ENCODE data around the gene FLAD1.

FLAD1 gene

DNA sequence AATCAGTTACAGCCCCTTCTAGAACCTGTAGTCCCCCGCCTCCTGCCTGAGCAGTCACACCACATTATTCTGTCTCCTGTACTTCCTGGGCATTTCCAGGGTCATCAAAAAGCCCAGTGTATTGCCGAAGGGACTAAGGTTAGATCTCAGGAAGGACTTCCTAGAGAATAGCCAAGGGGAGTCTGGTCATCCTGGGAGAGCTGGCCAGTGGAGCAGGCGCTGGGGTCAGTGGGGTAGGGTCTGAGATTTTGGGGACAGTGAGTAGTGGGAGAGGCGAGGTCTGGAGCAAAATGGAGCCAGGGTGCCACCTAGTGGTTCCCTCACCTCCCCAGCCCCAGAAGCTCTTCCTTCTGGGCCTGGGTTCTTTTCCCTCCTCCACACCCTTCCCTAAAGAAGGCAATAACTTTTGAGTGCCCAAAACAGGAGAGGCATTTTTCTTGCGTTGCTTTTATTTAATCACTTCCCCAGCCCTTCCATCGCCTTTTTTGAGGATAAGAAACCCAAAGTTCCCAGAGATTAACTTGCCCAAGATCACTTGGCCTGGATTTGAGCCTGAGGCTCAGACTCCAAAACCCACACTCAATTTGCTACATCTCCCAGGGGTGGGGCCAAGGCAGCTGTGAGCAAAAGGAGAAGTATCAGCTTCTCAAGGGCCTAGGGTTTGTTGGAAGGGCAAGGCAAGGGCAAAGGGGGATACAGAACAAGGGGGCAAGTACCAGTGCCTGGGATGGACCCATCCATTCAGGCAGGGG, 39.3 kb upstream of the FLAD1 start:
- ChIA-PET CTCF (interaction anchor here (0.5 to 3.3 kb wide), 29 partner anchors 8 to 463 kb away, joined by 3 to 26 read pairs (median 4); partner anchors contain the start of genes ADAM15, KCNN3, PYGO2 and SHC1), POLR2A (interaction anchor here (0.5 to 1.6 kb wide), 3 partner anchors 9 to 18 kb away, joined by 3 to 5 read pairs (median 3); no protein-coding TSS in a partner anchor)
- TF ChIP-seq, protein P1, sequence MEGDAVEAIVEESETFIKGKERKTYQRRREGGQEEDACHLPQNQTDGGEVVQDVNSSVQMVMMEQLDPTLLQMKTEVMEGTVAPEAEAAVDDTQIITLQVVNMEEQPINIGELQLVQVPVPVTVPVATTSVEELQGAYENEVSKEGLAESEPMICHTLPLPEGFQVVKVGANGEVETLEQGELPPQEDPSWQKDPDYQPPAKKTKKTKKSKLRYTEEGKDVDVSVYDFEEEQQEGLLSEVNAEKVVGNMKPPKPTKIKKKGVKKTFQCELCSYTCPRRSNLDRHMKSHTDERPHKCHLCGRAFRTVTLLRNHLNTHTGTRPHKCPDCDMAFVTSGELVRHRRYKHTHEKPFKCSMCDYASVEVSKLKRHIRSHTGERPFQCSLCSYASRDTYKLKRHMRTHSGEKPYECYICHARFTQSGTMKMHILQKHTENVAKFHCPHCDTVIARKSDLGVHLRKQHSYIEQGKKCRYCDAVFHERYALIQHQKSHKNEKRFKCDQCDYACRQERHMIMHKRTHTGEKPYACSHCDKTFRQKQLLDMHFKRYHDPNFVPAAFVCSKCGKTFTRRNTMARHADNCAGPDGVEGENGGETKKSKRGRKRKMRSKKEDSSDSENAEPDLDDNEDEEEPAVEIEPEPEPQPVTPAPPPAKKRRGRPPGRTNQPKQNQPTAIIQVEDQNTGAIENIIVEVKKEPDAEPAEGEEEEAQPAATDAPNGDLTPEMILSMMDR (IDR thresholded peaks at IDR 0.05; ENCODE audit: control extremely low read depth, extremely low read depth, low read depth, missing control alignments), result peak; percentile 89
- peak; percentile 66 for DNase-seq (ENCODE audit: extremely low spot score)

- ChIA-PET CTCF (interaction anchor here (0.6 to 3.3 kb wide), 29 partner anchors 9 to 464 kb away, joined by 3 to 26 read pairs (median 4); partner anchors contain the start of genes ADAM15, EFNA4, PYGO2 and SHC1), POLR2A (interaction anchor here (0.8 to 1.6 kb wide), 3 partner anchors 8 to 10 kb away, joined by 3 to 5 read pairs (median 3); partner anchors contain the start of gene PMVK)
- TF ChIP-seq, protein P1 (IDR thresholded peaks at IDR 0.05; ENCODE audit: control extremely low read depth, extremely low read depth, low read depth, missing control alignments), result no peak
- DNase-seq (ENCODE audit: extremely low spot score), result no peak
These were observed 38.6 kb upstream of the FLAD1 start for GRCh38 chr1:154944401-154945159.

- TF ChIP-seq, protein P1 (IDR thresholded peaks at IDR 0.05; ENCODE audit: control extremely low read depth, extremely low read depth, low read depth, missing control alignments), result no peak
- ChIA-PET POLR2A (interaction anchor here (0.8 to 1.6 kb wide), 4 partner anchors 8 to 75 kb away, joined by 3 to 5 read pairs (median 3); partner anchors contain the start of genes KCNN3 and PMVK), CTCF (interaction anchor here (0.8 to 3.3 kb wide), 14 partner anchors 16 to 465 kb away, joined by 3 to 26 read pairs (median 4); partner anchors contain the start of genes ADAM15, EFNA4, PYGO2 and SHC1)
These were observed 37.8 kb upstream of the FLAD1 start for GRCh38 chr1:154945160-154945961.

GRCh38 chr1:154945962-154946850, 36.9 kb upstream of the FLAD1 start:
- ChIA-PET CTCF (interaction anchor here (0.8 to 3.3 kb wide), 8 partner anchors 9 to 466 kb away, joined by 3 to 26 read pairs (median 5); partner anchors contain the start of genes ADAM15, EFNA4, PMVK and PYGO2), POLR2A (interaction anchor here (0.9 kb wide), 2 partner anchors 10 to 76 kb away, joined by 3 read pairs; partner anchors contain the start of genes KCNN3 and PMVK)
- DNase-seq (ENCODE audit: extremely low spot score), result no peak
- TF ChIP-seq, protein P1 (IDR thresholded peaks at IDR 0.05; ENCODE audit: control extremely low read depth, extremely low read depth, low read depth, missing control alignments), result no peak

More at GRCh38 chr1:154945160-154945961, 37.8 kb upstream of the FLAD1 start:
- no peak for DNase-seq (ENCODE audit: extremely low spot score)

- DNase-seq (ENCODE audit: extremely low spot score), result no peak
- POLR2A ChIA-PET, result interaction anchor here (0.5 to 1.4 kb wide), 3 partner anchors 12 to 1291 kb away, joined by 3 to 5 read pairs (median 3); partner anchors contain the start of gene PMVK
- CTCF ChIA-PET, result interaction anchor here (1.1 to 1.7 kb wide), 4 partner anchors 12 to 279 kb away, joined by 3 to 7 read pairs (median 5); partner anchors contain the start of genes PMVK and PYGO2
- TF ChIP-seq, protein P1 (IDR thresholded peaks at IDR 0.05; ENCODE audit: control extremely low read depth, extremely low read depth, low read depth, missing control alignments), result no peak
These were observed 35.1 kb upstream of the FLAD1 start for GRCh38 chr1:154948079-154948478.
